ENCODE data around the gene KCNE2.
A peak's percentile ranks its signal among the peaks of the same experiment; 100 is the strongest.
"Not testable (repeated sequence)": the region's sequence is repeated elsewhere in the genome, so short reads cannot be mapped to it uniquely, and the experiment has no call there.

KCNE2 gene

DNA sequence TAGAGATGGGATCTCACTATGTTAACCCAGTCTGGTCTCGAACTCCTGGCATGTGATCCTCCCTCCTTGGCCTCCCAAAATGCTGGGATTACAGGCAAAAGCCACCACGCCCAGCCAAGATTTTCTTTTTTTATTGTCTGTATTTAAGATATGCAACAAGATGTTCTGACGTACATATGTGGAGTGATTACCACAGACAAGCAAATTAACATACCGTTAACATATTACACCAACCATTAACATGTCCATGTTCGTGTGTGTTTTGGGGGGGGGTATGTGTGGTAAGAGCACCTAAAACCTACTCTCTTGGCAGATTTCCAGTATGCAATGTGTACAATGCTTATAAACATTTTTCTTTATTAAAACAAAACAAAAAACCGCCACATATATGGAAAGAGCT, 10.6 kb upstream of the KCNE2 start:
- no peak for DNase-seq (ENCODE audit: low read depth)

DNA sequence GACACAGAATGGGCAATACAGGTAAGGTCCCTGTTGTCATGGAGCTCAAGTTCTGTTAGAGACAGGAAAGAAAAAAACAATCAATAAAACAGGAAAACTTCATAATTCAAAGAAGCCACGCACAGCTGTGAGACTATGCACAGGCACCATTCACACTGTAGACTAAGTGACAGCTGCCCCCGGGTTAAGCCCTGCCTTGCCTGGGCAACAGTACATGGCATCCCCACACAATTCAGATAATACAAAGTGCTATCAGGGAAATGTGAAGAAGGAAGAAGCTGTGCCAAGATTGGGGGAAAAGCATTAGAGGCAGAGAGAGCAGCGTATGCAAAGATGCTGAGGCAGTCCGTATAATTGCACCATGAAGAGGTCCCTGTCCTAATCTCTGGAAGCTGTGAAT, 9.0 kb upstream of the KCNE2 start:
- no peak for DNase-seq (ENCODE audit: low read depth)

DNA sequence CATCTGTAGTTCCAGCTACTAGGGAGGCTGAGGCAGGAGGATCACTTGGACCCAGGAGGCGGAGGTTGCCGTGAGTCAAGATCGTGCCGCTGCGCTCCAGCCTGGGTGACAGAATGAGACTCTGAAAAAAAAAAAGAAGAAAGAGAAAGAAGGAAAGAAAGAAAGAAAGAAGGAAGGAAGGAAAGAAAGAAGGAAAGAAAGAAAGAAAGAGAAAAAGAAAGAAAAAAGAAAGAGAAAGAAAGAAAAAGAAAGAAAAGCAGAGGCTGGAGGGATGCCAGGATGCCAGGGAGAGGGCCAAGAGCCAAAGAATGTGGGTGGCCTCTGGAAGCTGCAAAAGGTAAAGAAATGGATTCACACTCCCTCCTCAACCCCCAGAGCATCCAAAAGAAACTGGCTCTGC, 8.2 kb upstream of the KCNE2 start:
- DNase-seq (ENCODE audit: low read depth): no peak

DNA sequence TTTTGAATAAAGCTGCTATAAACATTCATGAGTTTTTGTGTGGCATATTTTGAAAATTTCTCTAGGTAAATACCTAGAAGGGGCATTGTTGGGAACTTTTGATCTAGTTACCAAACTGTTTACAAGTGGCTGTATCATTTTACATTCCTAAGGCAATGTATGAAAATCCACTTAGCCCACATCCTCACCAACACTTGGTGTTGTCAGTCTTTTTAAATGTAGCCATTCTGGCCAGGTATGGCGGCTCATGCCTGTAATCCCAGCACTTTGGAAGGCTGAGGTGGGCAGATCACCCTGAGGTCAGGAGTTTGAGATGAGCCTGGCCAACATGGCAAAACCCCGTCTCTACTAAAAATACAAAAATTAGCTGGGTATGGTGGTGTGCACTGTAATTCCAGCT, 5.9 kb upstream of the KCNE2 start:
- no peak for DNase-seq (ENCODE audit: low read depth)

DNA sequence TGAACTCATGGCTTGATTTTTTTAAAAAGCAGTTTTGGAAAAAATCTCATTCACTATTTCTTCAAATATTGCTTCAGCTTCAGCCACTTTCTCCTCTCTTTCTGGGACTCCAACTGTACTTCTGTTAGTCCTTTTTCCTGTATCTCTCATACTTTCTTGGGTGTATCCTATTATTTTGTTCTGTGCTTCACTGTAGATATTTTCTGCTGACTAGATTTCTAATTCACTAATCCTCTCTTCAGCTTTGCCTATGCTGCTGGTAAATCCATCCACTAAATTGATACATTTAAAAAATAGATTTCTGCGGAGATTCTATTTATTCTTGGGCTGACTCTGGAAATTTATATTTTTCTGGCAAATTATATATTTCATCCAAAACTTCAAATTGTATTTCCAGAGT, 4.9 kb upstream of the KCNE2 start:
- DNase-seq (ENCODE audit: low read depth): no peak

DNA sequence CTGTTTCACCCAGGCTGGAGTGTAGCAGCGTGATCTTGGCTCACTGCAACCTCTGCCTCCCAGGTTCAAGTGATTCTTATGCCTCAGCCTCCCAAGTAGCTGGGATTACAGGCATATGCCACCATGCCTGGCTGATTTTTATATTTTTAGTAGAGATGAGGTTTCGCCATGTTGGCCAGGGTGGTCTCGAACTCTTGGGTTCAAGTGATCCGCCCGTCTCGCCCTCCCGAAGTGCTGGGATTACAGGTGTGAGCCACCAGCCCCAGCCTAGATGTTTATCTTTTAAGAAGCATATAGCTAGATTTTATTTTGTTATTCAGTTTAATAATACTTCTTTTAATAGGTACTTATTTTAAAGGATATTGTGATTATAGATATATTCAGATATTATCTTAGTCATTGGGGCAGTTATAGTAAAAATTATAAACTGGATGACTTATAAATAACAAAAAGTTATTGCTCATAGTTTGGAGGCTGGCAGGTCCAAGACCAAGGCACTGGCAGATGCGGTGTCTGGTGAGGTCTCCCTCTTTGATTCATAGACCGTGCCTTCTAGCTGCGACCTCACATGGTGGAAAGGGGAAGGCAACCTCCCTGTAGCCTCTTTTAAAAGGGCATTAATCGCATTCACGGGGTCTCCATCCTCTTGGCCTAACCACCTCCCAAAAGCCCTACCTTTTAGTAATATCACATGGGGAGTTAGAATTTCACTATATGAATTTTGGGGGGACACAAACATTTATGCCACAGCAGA, 3.1 kb upstream of the KCNE2 start:
- no peak for DNase-seq (ENCODE audit: low read depth)

DNA sequence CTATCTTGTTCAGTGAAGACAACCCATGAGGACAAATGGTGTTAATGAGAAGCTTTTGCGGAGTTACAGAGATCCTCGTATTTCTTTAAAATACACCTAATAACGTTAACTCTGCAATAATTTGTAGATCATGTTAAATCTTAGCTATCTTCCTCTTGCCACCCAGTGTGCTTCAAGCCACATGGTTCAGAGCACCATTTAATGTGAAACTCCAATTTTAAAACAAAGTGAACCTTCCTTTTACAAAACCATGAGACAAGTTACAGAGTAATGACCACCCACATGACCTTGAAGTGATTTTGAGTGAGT, 1.7 kb upstream of the KCNE2 start:
- DNase-seq (ENCODE audit: low read depth): no peak

DNA sequence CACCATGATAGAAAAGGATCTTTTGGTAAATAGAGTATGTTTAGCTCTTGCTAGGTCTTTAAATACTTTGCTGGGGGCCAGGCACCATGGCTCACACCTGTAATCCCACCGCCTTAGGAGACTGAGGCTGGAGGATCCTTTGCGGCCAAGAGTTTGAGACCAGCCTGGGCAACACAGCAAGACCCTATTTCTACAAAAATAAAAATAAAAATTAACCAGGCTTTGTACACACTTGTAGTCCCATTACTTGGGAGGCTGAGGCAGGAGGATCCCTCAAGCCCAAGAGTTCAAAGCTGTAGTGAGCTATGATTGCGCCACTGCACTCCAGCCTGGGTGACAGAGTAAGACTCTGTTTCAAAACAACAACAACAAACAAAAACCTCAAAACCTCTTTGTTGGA, 1.1 kb upstream of the KCNE2 start:
- no peak for DNase-seq (ENCODE audit: low read depth)

DNA sequence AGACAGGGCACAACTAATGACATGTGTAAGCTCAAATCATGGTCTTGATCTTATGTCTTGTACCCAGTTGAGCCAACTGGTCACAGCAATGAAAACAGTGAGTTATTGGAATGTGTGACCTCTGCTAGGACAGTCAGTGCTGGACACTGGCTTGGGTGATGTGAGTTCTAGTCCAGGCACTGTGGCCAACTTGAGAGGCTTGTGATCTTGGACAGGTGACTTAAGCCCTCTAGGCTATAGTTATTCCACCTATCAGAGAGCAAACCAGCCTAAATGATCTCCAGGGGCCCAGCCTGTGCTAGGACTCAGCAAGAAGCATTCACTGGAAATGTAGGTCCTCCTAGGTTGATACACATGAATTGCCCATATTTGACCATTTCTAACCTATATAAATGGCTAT, 1.1 kb downstream of the KCNE2 start:
- DNase-seq (ENCODE audit: low read depth): no peak

DNA sequence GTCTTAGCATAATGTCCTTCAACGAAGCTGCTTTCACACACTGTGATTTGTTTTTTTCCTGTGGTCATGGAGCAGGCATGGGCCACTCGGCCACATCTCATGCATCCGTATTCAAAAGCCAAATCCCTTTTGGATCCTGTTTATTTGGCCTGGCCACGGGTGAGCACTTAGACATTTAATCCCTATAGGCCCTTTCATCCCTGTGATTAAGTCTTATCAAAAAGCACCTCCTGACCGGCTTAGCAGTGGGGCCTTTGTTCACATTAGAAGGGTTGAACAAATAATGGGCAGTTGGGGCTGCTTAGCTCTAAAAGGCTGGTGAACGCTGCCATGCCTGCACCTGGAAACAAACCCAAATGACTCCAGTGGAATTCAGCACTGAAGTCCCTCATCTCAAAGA, 2.0 kb downstream of the KCNE2 start:
- no peak for DNase-seq (ENCODE audit: low read depth)

DNA sequence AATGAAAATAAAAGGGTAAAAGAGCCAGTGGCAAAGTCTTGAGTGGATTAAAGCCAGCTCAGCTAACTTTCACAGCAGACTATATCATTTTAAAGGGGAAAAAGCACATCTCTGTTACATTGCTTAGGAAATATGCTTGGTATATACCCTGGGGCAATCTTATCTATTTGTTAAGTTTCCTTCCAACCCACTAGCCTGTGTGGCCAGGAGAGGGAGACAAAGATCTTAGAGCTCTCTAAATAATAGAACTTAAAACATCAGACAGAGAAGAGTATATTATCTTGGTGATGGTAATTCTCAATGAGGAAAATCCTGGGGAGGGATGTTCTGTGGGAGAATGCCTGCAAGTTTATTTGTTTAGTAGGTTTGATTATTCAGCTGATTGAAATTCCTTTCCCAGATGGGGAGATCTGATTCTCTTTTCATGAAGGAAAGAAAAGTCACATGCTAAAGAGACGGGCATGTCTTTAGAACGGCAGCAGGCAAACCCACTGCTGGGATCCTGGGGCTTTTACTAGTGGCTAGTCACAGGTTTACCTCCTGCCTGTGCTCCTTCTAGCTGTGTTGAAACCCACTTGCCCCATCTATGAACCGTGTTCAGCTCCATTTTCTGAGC, 3.6 kb downstream of the KCNE2 start:
- peak; percentile 7 for DNase-seq (ENCODE audit: low read depth)

DNA sequence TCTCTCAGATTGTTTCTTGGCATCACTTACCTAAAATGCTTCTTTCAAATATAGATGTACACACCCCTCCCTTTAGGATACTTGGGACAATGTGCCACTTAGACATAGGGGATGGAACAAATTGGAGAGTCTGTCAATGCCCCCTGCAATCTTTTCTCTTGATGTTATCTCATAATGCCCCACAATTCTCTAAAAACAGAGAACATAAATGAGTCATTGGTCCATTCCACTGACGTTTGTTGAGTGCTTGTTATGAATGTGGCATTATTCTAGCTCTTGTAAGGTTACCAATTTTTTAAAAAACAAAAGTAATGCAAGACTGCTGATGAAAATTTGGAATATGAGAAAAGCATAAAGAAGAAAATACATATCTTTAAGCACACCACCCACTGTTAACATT, 5.9 kb downstream of the KCNE2 start:
- no peak for DNase-seq (ENCODE audit: low read depth)

DNA sequence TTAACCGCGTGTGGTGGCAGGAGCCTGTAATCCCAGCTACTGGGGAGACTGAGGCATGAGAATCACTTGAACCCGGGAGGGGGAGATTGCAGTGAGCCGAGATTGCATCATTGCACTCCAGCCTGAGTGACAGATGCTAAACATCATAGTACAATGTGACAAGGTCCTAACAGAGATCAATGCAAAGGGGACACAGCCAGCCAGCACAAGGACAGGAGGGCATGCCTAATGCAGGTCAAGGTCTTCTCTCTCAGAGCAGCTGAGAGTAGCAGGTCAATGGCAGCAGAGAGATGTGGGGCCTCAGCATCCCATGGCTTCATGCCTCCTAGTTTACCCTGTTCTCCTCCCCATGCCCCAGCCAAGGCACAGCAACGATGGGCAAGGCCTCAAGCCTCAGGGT, 8.5 kb downstream of the KCNE2 start:
- DNase-seq (ENCODE audit: low read depth): no peak

DNA sequence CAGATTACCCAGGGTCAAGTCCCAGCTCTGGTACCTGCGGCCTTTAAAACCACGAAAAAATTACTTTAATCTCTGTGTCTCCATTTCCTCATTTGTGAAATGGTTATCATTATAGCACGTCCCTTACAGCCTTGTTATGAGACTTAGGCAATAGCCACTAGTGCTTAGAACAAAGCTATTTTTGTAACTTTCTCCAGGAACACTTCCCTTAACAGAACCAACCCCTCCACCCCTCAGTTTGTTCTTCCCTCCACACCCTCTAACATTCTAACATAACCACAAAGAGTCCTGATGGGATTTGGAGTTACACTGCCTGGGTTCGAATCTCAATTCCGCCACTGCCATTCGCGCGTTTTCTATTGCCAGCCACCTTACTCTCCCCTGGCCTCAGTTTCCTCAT, 10.7 kb downstream of the KCNE2 start:
- DNase-seq (ENCODE audit: low read depth): not testable (repeated sequence)

DNA sequence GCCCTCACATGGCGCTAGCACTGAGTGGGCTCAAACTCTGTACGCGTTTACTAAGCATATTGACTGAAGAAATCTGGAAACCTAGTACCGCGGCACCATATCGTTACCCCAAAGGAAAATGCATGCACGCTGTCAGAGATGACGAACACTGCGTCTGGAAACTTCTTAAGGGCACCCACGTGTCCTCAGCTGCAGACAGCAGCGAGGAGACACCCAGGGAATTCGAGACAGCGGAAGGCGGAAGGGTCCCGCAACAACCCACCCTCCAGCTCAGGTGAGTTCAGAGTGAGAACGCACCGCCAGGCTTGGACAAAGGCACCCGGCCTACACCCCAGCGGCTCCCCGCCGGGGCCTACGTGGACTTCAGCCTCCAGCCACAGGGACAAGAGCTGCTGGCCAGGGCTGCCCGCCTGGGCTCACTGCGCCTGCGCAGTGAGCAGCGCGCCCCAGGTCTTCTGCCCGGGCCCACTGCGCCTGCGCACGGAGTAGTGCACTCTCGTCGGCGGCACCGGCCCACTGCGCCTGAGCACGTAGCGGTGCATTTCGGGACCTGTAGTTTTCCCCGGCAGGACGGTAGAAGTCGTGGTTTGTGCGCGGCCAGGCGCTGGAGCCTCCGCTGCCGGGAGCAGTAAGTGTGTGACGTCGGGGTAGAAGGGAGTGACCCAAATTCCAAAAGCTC, 11.3 kb downstream of the KCNE2 start, which contains the start of gene SMIM11:
Gene SMIM11, plus strand, starts transcription at position 568 of the 679 bp plus-strand sequence. CDS start 3,998 bp downstream, outside the sequence.
- DNase-seq (ENCODE audit: low read depth): not testable (repeated sequence)

DNA sequence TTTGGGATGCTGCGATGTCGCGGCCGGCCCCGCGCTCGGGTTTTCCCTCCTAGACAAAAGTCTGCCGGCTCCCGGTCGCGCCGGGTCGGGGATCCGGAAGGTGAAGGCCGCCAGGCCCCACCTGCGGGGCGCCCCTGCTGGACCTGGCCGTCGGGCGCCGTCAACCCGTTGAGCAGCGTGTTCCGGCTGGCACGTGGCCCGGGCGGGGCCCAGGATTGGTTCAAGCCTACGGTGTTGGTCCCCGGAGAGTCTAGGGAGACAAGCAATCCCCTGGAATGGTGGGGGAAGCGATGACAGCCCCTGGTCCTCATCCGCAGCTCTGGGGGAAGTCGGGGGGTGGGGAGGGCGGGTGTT, 11.8 kb downstream of the KCNE2 start:
- DNase-seq (ENCODE audit: low read depth): not testable (repeated sequence)

DNA sequence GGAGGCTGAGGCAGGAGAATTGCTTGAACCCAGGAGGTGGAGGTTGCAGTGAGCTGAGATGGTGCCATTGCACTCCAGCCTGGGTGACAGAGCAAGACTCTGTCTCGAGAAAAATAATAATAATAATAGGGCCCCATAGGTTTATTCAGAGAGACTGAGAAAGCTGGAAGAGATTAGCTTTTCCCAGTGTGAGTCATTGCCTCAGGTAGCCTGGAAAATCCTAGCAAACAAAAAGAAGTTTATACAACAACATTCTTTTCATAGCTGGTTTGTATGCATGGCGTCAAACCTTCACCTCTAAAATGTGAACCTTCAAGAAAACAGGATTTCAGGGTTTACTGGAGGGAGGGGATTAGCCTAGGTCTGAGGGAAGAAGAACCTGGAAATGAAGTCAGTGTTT, 19.3 kb downstream of the KCNE2 start:
- DNase-seq (ENCODE audit: low read depth): not testable (repeated sequence)

DNA sequence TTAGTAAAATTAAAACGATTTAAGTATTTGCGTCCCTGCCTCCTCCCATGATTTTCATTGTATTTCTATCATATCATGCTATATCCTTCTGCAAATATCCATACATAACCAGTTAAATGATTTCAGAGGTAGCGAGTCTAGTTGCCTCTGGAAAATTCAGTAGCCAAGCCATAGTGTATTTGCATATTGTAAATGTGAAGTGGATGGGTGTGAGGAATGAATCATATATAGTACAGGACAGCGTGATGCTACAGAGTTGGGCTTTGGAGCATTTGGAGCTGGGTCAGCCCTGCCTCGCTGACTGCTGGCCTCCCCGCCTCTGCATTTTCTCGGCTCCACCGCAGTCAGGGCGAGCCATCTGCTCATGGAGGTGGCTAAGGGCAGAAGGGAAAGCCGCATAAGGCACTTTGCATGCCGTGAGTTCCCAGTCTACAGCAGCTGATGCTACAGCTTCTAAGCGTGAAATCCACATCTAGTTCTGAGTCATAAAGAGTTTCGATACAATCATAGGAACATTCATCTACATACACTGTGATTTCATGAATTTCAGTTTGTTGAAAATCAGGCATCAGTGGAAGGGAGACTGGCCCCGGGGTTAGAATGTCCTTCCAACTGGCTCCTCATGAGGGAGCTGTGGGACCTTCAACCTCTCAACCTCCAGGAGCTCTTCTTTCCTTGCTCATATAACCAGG, 20.1 kb downstream of the KCNE2 start:
- DNase-seq (ENCODE audit: low read depth): not testable (repeated sequence)

DNA sequence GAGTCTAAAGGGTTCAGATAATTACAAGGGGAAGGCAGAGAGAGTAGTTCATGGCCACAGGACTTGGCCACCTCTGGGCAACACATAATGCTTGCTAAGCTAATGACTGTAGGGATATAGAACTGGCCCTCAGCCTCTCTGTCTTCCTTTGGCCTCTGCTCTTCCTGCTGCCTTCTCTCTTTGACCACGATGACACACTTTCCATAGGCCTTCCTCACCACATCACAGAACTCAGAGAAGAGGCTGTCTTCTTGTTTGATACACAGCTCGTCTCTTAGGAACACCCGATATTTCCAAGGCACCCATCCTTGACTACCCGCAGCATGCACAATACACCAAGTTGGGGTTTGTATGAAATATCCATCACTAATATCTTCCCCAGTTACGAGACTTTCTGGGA, 36.7 kb downstream of the KCNE2 start:
- DNase-seq (ENCODE audit: low read depth): not testable (repeated sequence)

DNA sequence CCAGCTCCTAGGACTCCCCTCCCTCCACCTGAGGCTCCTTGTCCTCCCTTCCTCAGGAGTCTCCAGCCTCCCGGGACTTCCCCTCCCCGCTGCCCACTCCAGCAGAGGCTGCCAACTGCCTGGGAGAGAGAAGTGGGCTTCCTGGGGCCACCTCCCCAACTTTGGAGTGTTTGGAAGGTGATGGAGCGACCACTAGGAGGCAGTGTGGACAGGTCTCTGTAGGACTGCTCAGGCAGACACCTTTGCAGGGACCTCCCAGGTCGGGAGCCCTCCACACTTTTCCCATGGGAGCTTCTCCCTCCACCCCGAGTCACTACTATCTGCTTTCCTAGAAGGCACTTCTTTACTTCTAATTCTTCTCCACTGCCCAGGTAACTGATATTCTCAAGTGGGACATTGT, 40.9 kb downstream of the KCNE2 start:
- not testable (repeated sequence) for DNase-seq (ENCODE audit: low read depth)

DNA sequence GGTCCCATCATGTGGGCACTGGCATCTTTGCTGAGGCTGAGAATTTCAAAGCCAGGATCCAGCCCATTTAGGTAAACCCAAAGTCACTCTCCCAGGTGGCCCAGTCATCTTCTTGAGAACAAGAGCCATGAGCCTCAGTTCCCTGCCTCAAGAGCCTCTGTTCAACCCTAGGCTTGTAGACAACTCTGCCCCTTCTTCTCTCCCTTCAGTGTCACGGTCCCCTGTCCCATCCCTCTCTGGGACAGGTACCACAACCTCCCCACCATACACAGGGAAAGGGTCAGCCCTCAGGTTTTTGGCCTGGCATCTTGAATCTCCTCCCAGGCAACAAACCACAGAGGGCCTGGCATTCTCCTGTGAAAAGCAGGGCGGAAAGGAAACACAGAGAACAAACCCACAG, 41.9 kb downstream of the KCNE2 start:
- not testable (repeated sequence) for DNase-seq (ENCODE audit: low read depth)

DNA sequence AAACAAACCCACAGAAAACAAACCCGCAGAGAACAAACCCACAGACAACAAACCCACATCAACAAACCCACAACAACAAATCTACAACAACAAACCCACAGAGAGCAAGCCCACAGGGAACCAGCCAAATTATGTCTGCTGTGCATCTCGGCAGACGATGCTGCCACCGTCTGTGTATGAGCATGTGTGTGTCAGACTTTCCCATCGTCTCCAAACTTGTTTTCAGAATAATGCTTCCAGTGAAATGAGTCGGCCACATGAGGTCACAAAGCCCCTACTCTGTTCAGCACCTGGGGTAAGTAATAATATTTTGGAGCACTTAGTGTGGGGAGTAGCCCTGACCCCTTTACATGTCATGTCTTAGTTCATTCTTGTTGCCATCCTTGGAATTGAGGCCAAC, 42.3 kb downstream of the KCNE2 start:
- DNase-seq (ENCODE audit: low read depth): not testable (repeated sequence)

DNA sequence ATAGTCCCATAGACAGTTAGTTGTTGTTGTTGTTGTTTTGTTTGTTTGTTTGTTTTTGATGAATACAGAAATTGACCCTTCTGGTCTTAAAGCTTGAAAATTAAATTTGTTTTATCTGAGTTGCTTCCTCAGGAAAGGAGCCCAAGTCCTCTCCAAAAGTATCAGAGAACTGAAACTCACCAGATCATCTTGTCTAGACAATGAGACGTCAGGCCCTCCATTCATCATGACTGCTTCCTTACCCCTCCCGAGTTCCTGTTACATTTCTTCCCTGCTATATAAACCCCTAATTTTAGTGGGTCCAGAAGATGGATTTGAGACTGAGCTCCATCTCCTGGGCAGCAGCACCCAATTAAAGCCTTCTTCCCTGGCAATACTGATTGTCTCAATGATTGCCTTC, 42.9 kb downstream of the KCNE2 start:
- DNase-seq (ENCODE audit: low read depth): not testable (repeated sequence)

All from activated gamma-delta T cell treated with anti-CD3 and anti-CD28 coated beads, Interleukin-2, amount 50 U/mL, for 16 hours (primary cell).